Neural progenitor cell (in vitro differentiated cells): Measurements from ENCODE around the gene BUB1. TPM values are rescaled to one million over a fixed set of nuclear protein-coding genes. Genes with fewer than 3 reads are reported as not detected.

ENCODE experiments used
- DNase-seq: peaks from one replicate; pipeline ENCODE4 v3.0.0-alpha.2; 2016; ENCODE audit warnings: low spot score
- H2AFZ ChIP-seq: fragments of 200-600 bp; sonication (generic); replicated peaks from 2 replicates; pipeline ENCODE4 v1.6.1; 2016; ENCODE audit warnings: antibody characterized with exemption
- H3F3A ChIP-seq: fragments of 200-600 bp; sonication (generic); 2 replicates; pipeline ENCODE4 v1.6.1; 2016; ENCODE audit warnings: antibody characterized with exemption, low read depth
- H3K27ac ChIP-seq: fragments of 200-600 bp; sonication (generic); 2 replicates; pipeline ENCODE4 v1.5.1; 2016; ENCODE audit warnings: mild to moderate bottlenecking
- H3K27me3 ChIP-seq: fragments of 200-600 bp; sonication (generic); 2 replicates; pipeline ENCODE4 v1.6.1; 2016; ENCODE audit warnings: mild to moderate bottlenecking, moderate library complexity
- H3K36me3 ChIP-seq: fragments of 200-600 bp; sonication (generic); 2 replicates; pipeline ENCODE4 v1.5.1; 2016
- H3K4me1 ChIP-seq: fragments of 200-600 bp; sonication (generic); 2 replicates; pipeline ENCODE4 v1.6.1; 2016; ENCODE audit warnings: mixed run types
- H3K4me2 ChIP-seq: fragments of 200-600 bp; sonication (generic); 2 replicates; pipeline ENCODE4 v1.6.1; 2016
- H3K4me3 ChIP-seq: fragments of 200-600 bp; sonication (generic); 2 replicates; pipeline ENCODE4 v1.5.1; 2016
- H3K79me2 ChIP-seq: fragments of 200-600 bp; sonication (generic); 2 replicates; pipeline ENCODE4 v1.6.1; 2016; ENCODE audit warnings: low read depth
- H3K9ac ChIP-seq: fragments of 200-600 bp; sonication (generic); 2 replicates; pipeline ENCODE4 v1.6.1; 2016
- H3K9me3 ChIP-seq: fragments of 200-600 bp; sonication (generic); 2 replicates; pipeline ENCODE4 v1.5.1; 2016; ENCODE audit warnings: low read depth
- H4K20me1 ChIP-seq: fragments of 200-600 bp; sonication (generic); 2 replicates; pipeline ENCODE4 v1.6.1; 2016; ENCODE audit warnings: low read depth
- H3K27ac Mint-ChIP-seq: 3 replicates; pipeline ENCODE4 v1.8.0; 2021; ENCODE audit warnings: mixed read lengths
- H3K27me3 Mint-ChIP-seq: 2 replicates; pipeline ENCODE4 v1.8.0; 2022; ENCODE audit warnings: low read depth, mild to moderate bottlenecking, inconsistent platforms, moderate library complexity, mixed read lengths; ENCODE audit not compliant: insufficient read depth
- H3K36me3 Mint-ChIP-seq: 3 replicates; pipeline ENCODE4 v1.8.0; 2021; ENCODE audit warnings: mixed read lengths
- H3K4me1 Mint-ChIP-seq: 3 replicates; pipeline ENCODE4 v1.8.0; 2021; ENCODE audit warnings: mixed read lengths
- H3K4me3 Mint-ChIP-seq: 3 replicates; pipeline ENCODE4 v1.8.0; 2021; ENCODE audit warnings: mild to moderate bottlenecking, moderate library complexity, mixed read lengths
- H3K9me3 Mint-ChIP-seq: 3 replicates; pipeline ENCODE4 v1.8.0; 2020; ENCODE audit warnings: mixed read lengths
- CTCF ChIP-seq: fragments of 200-600 bp; sonication (generic); IDR thresholded peaks from 2 replicates; pipeline ENCODE4 v1.5.1; 2017; ENCODE audit warnings: antibody characterized with exemption, mild to moderate bottlenecking
- EZH2 ChIP-seq: fragments of 200-600 bp; sonication (generic); IDR thresholded peaks from 2 replicates; pipeline ENCODE4 v1.6.1; 2017; ENCODE audit warnings: antibody characterized with exemption, mild to moderate bottlenecking, moderate library complexity
- EZH2phosphoT487 ChIP-seq: fragments of 200-600 bp; sonication (generic); IDR thresholded peaks from 2 replicates; pipeline ENCODE4 v1.6.1; 2017; ENCODE audit warnings: antibody characterized with exemption
- total RNA-seq: library from RNA; depleted of rRNA; stranded (reverse); fragments of >200 nt; gene quantifications from 2 replicates; pipeline ENCODE4 v1.2.3, GENCODE V29; 2015; ENCODE audit warnings: low replicate concordance

BUB1 gene
- total RNA-seq, 1 donor from 2014 or later = 266 TPM

GRCh38 chr2:110682872-110683271 lies 5.0 kb upstream of the BUB1 start:
- H3F3A ChIP-seq = peaks cover 66% of the 10 kb centered on the region
- Mint-ChIP-seq H3K27ac (peak overlapping the region; percentile 43), H3K4me3 (no peak overlapping the region), H3K36me3 (no peaks in the 10 kb centered on the region), H3K4me1 (peaks cover 24% of the 10 kb centered on the region), H3K9me3 (peaks cover 15% of the 10 kb centered on the region), H3K27me3 (peaks cover 6% of the 10 kb centered on the region)
- TF ChIP-seq CTCF (no peak), EZH2phosphoT487 (no peak), EZH2 (no peak)
- no peak overlapping the region for H3K9ac ChIP-seq
- peak overlapping the region; percentile 63 for H3K4me2 ChIP-seq
- H3K9me3 ChIP-seq = peaks cover 11% of the 10 kb centered on the region
- no peak for DNase-seq
- no peaks in the 10 kb centered on the region for H3K27me3 ChIP-seq
- H3K79me2 ChIP-seq = peaks cover under 1% of the 10 kb centered on the region
- H3K4me3 ChIP-seq = no peak overlapping the region
- H4K20me1 ChIP-seq = no peaks in the 10 kb centered on the region
- H3K4me1 ChIP-seq = peaks cover 43% of the 10 kb centered on the region
- H3K27ac ChIP-seq = peak overlapping the region; percentile 91
- no peaks in the 10 kb centered on the region for H3K36me3 ChIP-seq
- H2AFZ ChIP-seq = no peak overlapping the region

- peaks cover 10% of the 10 kb centered on the region for H3K9me3 Mint-ChIP-seq
- Histone ChIP-seq H3K27me3 (no peaks in the 10 kb centered on the region), H3K4me2 (no peak overlapping the region), H3K36me3 (no peaks in the 10 kb centered on the region), H2AFZ (no peak overlapping the region), H4K20me1 (peaks cover under 1% of the 10 kb centered on the region), H3K9ac (no peak overlapping the region), H3K27ac (peak overlapping the region; percentile 91), H3K4me3 (no peak overlapping the region), H3K4me1 (peaks cover 40% of the 10 kb centered on the region), H3K79me2 (peaks cover 6% of the 10 kb centered on the region), H3K9me3 (peaks cover 5% of the 10 kb centered on the region), H3F3A (peaks cover 60% of the 10 kb centered on the region)
- no peak for TF ChIP-seq EZH2
- DNase-seq = no peak
- H3K4me3 Mint-ChIP-seq = no peak overlapping the region
- H3K36me3 Mint-ChIP-seq = no peaks in the 10 kb centered on the region
- H3K27me3 Mint-ChIP-seq = peaks cover 6% of the 10 kb centered on the region
- no peak overlapping the region for H3K27ac Mint-ChIP-seq
- peaks cover 23% of the 10 kb centered on the region for H3K4me1 Mint-ChIP-seq
Observed at GRCh38 chr2:110682267-110682666, 4.4 kb upstream of the BUB1 start.

DNA sequence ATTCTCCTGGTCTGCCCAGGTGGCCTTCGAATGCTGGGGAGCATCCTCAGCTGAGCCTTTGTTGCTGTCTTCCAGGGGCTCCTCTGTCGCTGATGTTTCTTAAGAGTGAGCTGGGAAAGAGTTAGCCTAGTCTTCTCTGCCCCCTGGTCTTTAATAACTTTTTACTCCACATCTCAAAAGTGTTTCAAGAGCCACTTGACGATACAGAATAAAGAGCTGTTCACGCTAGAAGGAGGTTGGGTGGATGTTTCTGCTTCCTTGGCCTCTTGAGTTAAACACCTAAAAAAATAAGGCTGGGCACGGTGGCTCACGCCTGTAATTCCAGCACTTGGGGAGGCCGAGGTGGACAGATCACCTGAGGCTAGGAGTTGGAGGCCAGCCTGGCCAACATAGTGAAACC lies 2.8 kb upstream of the BUB1 start:
- TF ChIP-seq CTCF (no peak), EZH2 (no peak)
- peaks cover 4% of the 10 kb centered on the region for H3K9me3 Mint-ChIP-seq
- Histone ChIP-seq H3K4me3 (no peak overlapping the region), H3K4me1 (peaks cover 53% of the 10 kb centered on the region), H3K9me3 (no peaks in the 10 kb centered on the region), H3K27ac (no peak overlapping the region), H3K4me2 (no peak overlapping the region), H3K9ac (no peak overlapping the region), H2AFZ (peak overlapping the region; percentile 30), H3K79me2 (peaks cover 22% of the 10 kb centered on the region), H3K36me3 (peaks cover 8% of the 10 kb centered on the region), H4K20me1 (peaks cover 16% of the 10 kb centered on the region), H3K27me3 (no peaks in the 10 kb centered on the region), H3F3A (peaks cover 51% of the 10 kb centered on the region)
- no peak for DNase-seq
- H3K4me1 Mint-ChIP-seq = peaks cover 35% of the 10 kb centered on the region
- H3K36me3 Mint-ChIP-seq = peaks cover 2% of the 10 kb centered on the region
- no peak overlapping the region for H3K4me3 Mint-ChIP-seq
- H3K27me3 Mint-ChIP-seq = peaks cover 2% of the 10 kb centered on the region
- H3K27ac Mint-ChIP-seq = peak overlapping the region; percentile 90

DNA sequence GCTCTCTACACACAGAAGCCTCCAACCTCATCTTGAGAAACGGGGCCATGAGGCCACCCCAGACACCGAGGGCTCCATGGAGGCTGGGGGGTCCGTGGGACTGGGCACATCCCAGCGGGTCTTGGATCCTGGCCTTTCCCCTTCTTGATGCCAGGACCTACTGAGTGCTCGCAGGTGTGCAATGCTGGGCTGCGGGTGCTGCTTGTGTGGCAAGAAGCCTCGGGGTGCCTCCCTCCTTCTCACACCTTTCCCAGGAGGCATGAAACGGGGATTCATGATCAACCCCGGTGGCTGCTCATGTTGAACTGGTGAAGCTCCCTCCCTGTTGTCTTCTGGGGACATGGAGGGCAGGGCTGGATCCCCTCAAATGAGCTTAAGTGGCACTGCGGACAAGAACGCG lies 2.0 kb upstream of the BUB1 start:
- Histone ChIP-seq H3K27me3 (no peaks in the 10 kb centered on the region), H3K9ac (no peak overlapping the region), H3K9me3 (no peaks in the 10 kb centered on the region), H3K79me2 (peaks cover 30% of the 10 kb centered on the region), H4K20me1 (peaks cover 25% of the 10 kb centered on the region), H2AFZ (no peak overlapping the region), H3K4me1 (peaks cover 57% of the 10 kb centered on the region), H3K36me3 (peaks cover 8% of the 10 kb centered on the region), H3K4me3 (no peak overlapping the region), H3F3A (peaks cover 49% of the 10 kb centered on the region), H3K4me2 (no peak overlapping the region), H3K27ac (no peak overlapping the region)
- Mint-ChIP-seq H3K27ac (no peak overlapping the region), H3K4me3 (peak overlapping the region; percentile 96), H3K4me1 (peaks cover 41% of the 10 kb centered on the region), H3K9me3 (peaks cover 3% of the 10 kb centered on the region), H3K36me3 (peaks cover 4% of the 10 kb centered on the region), H3K27me3 (peaks cover 2% of the 10 kb centered on the region)
- TF ChIP-seq EZH2 = no peak
- no peak for TF ChIP-seq EZH2phosphoT487
- no peak for TF ChIP-seq CTCF
- DNase-seq = no peak
